ENCODE results near the gene EIF2B1.
"Not testable (repeated sequence)": the region's sequence is repeated elsewhere in the genome, so short reads cannot be mapped to it uniquely, and the experiment has no call there.

Gene EIF2B1

DNA sequence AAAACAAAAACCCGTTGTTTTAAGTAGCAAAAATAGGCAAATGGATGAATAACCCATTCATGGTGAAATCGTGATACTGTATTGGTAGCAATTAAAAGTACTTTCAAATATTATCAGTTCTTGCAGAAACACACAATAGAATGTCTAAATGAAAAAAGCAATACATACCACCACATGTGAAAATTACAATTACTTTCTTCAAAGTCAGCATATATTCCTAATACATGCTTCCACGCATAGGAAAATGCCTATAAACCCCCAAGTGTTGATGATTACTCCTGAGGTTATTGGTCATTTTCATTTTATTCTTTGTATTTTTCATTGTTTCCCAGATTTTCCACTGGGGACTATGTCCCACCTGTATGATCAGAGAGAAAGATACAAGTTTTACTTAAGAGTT lies 16.3 kb downstream of the EIF2B1 start:
- no peak for DNase-seq

DNA sequence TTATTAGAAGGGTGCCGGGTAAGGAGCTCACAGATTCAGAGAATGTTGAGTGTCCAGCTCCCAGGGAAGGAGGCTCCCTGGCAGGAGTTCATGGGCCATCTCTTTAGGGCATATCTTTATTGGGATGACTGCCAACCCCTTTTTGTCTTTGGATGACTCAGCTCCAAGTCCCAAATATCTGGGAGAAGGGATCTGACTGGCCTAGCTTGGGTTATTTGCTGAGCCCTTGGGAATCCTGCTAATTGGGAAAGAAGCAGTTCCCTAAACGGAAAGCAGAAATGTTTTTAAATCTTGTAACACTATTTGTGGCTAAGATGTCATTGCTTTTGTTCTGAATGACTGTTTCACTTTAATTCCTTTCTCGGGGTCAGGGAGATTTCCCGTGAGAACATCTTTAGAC lies 19.0 kb downstream of the EIF2B1 start:
- DNase-seq, result no peak

DNA sequence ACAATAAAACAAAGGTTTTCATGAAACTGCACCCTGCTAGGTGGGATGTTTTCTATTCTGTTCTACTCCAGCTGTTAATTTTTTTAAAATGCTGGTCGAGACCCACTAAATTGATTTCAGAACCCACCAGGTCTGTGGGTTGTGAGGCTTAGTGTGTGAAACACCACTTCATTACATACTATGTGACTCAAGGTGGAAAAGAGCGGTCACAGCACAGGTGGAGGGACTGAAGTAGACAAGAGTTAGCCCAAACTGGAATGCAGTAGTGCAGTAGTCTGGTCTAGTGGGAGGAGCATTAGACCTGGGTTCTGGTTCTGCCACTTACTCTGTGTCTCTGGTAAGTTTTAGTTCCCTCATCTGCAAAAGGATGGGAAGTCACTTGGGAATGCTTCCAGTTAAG lies 19.4 kb downstream of the EIF2B1 start:
- DNase-seq, result no peak

DNA sequence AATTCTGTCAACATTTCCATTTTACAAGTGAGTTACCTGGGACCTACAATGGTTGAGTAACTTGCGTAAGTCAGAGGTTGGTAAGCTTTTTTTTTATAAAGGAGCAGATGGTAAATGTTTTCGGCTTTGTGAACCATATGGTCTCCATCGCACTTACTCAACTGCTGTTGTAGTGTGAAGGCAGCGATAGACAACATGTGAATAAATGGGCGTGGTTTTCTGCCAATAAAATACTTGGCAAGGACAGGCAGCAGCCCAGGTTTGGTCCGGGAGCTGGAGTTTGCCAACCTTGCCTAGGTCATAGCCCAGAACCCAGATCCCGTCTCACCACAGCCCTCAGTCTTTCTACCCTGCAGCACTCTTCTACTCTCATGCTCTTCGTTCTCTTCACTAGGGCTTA lies 25.3 kb downstream of the EIF2B1 start:
- no peak for DNase-seq

DNA sequence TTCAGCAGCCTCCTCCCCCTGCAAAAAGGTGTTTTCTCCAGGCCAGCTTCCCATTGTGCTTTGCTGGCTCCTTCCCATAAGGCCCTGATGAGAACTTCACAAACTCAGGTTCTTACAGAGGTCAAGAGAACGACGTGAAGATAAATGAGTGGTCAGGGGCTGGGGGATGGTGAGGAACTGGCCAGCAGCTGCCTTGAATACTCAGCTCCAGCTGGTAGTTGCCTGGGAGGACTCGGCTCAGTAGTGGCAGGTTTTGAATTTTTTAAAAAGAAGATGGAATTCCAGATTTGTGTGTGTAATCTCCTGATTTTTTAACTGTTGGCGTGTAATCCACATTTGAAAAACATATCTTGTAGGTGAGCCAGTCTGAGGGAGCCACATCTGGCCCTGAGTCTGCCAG lies 25.7 kb downstream of the EIF2B1 start:
- DNase-seq, result no peak

DNA sequence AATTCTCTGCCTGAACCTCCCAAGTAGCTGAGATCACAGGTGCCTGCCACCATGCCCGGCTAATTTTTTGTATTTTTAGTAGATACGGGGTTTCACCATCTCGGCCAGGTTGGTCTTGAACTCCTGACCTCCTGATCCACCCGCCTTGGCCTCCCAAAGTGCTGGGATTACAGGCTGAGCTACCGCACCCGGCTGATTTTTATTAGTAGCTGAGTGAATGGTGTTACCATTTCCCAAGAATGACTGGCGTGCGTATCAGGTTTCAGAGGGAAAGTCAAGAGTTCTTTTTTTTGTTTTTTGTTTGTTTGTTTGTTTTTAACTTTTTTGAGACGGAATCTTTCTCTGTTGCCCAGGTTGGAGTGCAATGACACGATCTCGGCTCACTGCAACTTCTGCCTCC lies 30.0 kb downstream of the EIF2B1 start:
- DNase-seq, result not testable (repeated sequence)

DNA sequence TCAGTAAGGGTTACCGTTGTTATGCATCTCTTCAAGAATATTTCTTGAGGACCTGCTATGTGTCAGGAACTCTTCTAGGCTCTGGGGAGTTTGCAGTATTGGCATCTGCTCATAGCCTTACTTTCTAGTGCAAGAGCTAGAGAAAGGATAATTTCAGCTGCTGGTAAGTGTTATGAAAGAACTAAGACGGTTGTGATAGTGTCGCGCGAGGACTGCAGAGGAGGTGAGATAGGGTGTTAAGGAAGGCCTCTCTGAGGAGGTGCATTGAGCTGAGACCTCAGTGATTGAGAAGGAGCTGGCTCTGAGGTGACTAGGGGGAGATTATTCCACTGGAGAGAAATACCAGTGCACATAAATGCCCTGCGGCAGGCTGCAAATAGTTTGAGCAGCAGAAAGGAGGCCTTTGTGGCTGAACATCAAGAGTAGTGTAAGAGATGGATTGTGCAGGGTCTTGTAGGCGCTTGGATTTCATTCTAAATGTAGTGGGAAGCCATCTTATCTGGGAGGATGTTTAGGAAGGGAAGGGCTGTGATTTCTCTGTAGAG lies 30.8 kb downstream of the EIF2B1 start:
- DNase-seq, result no peak

DNA sequence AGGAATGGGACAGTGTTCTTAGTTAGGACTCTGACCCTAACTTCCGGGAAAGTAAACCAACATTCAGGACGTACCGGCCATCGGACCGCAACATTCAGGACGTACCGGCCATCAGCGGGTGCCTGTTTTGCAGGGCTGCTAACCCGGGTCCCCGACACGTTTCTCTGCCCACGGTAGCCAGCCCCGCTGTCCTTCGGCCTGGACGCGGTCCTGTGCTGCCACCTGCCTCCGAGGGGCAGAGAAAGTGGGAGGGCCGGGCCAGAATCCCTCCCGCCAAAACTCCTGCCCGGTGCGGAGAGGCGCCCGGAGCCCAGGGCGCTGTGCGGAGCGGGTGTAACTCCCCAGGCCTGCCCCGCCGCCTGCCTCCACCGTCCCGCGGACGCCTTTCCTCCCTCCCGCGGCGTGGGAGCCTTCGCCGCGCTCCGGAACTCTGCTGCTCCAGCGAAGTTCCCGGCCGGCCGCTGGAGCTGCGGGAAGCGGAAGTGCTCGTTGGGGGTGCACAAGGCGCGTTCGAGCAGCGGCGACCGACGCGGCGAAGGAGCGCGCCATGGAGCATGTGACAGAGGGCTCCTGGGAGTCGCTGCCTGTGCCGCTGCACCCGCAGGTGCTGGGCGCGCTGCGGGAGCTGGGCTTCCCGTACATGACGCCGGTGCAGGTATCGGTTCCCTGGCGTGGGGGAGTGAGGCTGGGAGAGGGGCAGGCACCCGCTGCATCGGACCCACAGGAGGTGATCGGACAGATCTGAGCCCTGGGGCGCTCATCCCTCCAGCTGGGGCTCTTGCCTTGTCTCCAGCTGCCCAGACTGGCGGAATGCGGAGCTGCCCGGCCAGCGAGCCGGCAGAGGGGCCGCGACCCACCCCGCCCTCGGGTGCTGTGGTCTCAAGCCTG lies 31.6 kb downstream of the EIF2B1 start, which contains the start of gene DDX55:
Gene DDX55 (plus strand): TSS at position 498 of the 888 bp plus-strand sequence. CDS start 50 bp downstream, at position 548.
- peak; percentile 60 for DNase-seq

DNA sequence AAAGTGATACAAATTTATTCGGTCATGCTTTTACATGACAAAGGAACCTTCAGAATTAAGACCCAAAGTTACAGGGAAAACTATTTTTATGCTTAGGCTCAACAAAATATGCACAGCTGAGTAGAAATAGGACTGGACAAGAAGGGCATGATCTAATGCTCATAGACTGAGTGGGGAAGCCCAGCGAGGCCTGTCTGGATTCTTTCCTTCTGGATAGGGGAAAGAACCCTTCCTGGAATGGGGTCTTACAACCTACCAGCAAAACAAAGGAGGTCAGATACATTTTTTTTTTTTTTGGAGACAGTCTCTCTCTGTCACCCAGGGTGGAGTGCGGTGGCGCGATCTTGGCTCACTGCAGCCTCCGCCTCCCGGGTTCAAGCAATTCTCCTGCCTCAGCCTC lies 33.8 kb downstream of the EIF2B1 start:
- DNase-seq, result no peak

DNA sequence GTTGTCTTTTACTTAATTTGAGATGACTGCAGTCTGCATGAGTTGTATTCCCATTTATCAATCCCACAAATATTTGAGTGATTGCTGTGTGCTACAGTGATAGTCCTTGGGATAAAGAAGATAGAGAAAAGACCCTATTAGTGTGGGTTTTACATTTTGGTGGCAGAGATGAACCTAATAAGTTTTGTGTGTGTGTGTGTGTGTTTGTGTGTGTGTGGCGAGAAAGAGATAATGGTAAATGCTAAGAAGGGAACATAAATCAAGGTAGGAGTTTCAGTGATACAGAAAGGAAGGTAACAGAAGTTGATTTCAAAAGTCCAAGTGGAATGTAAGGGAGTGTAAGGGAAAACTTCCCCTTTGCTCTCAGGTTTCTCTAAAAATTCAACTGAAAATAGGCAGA lies 34.2 kb downstream of the EIF2B1 start:
- no peak for DNase-seq

DNA sequence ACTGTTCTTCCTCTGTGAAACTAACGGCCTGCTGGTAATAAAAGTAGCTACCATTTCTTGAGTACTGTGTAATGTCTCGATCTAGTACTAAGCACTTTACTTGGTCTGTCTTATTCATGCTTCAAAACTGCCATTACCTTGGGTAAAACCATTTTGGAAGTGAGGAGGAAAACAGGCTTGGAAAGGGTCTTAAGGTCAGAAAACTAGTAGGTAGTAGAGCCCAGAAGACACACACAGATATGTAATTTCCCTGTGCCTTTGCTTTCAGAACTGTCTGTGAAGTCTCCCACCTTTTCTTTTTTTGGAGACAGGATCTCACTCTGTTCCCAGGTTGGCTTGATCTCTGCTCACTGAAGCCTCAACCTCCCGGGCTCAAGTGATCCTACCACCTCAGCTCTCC lies 35.0 kb downstream of the EIF2B1 start:
- DNase-seq, result no peak

DNA sequence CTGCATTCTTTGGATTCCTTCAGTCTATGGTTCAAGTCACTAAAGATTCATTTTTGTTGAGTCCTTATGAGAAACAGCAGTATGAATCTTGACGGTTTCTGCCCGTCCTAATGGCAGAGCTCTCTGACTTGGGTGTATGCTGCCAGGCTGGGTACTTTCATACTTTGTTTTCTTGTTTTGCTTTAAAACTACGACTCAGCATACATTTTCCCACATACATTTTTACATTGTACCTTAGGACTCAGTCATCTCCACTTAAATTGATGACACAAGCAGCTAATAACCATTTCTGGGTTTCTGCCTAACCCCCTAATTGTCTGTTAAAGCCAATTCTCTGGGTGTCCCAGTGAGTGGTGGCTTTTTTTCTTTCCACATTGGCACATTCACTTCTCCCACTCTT lies 36.4 kb downstream of the EIF2B1 start:
- no peak for DNase-seq

DNA sequence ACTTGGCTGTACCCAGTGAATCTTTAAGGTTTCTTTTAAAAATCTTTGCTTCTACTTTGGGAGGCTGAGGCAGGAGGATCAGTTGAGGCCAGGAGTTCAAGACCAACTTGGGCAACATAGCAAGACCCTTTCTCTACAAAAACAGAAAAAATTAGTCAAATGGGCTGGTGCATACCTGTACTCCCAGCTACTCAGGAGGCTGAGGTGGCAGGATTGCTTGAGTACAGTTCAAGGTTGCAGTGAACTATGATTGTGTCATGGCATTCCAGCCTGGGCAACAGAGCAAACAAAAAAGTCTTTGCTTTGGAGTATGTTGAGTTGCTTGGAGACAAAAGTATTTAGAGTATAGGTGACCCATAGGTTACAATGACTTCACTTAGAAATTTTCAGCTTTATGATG lies 37.8 kb downstream of the EIF2B1 start:
- DNase-seq, result no peak

DNA sequence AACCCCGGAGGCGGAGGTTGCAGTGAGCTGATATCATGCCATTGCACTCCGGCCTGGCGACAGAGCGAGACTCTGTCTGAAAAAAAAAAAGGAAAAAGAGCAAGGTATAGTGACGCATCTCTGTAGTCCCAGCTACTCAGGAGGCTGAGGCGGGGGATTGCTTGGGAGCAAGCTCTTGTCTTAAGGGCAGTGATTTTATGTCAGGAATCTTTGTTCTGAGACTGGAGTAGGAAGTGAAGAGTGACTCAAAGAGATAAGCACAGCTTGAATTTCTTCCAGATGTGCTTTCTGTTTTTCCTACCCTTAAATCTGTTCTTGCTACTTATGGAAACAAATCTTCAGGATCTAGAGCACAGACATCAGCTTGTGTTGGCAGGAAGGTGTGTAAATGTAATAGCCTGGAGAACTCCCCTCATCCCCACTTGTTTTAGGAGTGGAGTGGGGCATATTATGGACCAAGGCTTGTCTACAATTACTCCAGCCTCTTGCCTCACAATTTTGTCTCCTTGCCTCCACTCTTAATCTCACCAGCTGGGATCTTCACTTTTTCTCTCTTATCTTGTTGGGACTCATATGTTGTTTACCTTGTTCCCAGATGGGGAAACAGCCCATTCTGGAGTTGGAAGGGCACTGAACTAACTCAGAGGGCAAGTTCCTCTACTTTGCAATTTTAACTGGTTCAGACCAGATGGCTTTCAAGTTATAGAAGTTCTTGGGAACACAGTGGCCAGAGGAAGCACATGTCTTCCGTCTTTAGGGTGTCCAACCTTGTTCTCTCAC lies 41.6 kb downstream of the EIF2B1 start:
- no peak for DNase-seq

DNA sequence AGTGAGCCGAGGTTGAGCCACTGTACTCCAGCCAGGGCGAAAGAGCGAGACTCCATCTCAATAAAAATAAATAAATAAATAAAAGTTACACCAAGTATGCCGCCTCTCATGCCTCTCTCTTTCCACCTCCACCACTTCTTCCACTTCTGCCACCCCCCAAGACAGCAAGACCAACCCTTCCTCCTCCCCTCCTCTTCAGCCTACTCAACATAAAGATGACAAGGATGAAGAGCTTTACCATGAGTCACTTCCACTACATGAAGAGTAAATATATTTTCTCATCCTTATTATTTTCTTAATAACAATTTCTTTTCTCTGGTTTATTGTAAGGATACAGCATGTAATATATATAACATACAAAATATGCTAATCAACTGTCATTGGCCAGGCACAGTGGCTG lies 52.7 kb downstream of the EIF2B1 start:
- no peak for DNase-seq

DNA sequence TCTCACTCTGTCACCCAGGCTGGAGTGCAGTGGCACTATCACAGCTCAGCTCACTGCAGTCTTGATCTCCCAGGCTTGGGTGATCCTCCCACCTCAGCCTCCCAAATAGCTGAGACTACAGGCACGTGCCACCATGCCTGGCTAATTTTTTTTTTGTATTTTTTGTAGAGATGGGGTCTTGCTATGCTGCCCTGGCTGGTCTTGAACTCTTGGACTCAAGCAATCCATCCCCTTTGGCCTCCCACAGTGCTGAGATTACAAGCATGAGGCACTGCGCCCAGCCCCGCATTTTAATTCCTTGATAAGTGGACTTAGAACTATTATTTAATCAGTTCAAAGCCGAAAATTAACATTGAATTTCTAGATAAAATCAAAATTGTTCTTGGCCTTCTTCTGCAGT lies 54.7 kb downstream of the EIF2B1 start:
- not testable (repeated sequence) for DNase-seq

DNA sequence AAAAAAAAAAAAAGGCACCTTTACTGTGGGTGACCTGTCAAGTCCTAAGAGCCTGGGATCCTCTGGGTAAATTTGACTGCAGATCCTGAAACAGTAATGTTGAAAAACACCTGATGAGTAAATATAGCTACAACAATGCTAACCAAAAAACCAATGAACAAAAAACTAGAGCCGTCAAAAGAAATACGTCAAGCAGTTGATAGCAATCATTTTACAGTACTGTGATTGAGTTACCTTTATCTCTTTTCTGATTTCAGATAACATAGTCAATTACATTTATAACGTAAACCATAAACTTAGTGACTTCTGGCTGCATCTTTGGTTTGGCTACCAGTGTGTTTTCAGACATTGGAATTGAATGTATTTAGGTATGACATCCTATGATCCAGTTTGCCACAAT lies 55.2 kb downstream of the EIF2B1 start:
- no peak for DNase-seq

DNA sequence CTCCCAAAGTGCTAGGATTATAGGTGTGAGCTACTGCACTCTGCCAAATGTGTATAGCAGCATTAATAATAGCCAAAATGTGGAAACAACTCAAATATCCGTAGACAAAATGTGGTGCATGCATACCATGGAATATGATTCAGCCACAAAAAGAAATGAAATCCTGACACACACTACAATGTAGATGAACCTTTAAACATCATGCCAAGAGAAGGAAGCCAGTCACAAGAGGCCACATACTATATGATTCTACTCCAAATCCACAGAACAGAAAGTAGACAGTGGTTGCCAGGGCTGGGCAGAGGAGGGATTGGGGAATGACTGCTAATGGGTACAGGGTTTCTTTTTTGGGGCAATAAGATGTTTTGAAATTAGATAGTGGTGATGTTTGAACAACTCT lies 56.9 kb downstream of the EIF2B1 start:
- no peak for DNase-seq

DNA sequence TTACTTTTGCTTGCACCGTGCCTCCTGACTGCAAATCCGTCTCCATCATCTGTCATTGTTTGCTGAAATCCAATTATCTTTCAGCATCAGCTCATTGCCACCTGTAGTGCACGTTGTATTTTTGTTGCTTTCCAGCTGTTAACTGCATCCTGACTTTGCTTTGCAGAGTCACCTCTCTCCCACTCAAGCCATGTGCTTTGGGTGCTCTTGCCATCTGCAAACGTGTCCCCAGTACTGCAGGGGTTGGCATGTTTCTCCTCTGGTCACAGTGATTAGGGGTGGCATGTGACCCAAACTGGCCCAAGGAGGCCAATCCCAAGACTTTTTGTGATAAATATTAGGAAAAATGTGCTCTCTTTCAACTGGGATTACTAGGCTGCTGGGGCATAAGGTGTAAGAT lies 59.6 kb downstream of the EIF2B1 start:
- DNase-seq, result no peak

DNA sequence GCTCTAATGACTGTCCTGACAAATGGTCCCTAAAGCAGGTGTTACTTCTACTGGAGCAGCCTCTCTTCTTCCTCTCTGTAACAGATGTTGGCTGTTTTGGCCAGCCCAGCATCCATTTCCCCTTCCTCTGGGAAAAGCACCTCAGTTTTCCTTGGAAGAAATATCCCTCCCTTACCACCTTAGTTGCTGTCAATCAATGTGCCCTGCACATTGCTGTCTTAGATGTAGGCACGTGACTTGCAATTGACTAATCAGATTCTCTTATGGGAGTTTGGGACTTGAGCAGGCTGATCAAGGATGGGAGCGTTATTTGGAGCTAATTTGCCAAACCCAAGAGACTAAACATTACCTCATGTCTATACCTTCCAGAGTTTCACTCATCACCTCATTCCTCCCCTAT lies 61.1 kb downstream of the EIF2B1 start:
- no peak for DNase-seq

DNA sequence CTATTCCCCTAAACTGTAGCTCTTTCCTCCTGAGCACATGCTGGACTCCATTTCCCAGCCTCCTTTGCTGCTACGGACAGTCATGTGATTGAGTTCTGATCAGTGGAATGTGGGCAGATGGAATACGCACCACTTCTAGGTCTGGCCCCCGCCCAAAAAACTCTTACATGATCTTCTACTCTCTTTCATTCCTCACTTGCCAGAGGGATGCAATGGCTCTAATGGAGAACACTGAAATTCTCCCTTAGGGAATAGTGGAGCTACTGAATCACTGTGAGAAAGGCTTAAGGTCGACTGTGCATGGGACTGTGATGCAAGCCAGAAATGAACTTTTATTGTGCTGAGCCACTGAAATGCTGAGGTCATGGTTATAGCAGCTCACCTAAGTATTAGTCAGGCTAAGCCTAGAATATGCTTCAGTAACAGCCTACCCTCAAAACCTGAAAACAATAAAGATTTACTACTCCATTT lies 62.1 kb downstream of the EIF2B1 start:
- DNase-seq, result no peak
